ENCODE results near the gene KCNIP4. TPM values are rescaled to one million over a fixed set of nuclear protein-coding genes. Genes with fewer than 3 reads are reported as not detected.

Gene KCNIP4
- total and polyA plus RNA-seq, 2 experiments from 2014 or later: 0.14 to 0.63 TPM

DNA sequence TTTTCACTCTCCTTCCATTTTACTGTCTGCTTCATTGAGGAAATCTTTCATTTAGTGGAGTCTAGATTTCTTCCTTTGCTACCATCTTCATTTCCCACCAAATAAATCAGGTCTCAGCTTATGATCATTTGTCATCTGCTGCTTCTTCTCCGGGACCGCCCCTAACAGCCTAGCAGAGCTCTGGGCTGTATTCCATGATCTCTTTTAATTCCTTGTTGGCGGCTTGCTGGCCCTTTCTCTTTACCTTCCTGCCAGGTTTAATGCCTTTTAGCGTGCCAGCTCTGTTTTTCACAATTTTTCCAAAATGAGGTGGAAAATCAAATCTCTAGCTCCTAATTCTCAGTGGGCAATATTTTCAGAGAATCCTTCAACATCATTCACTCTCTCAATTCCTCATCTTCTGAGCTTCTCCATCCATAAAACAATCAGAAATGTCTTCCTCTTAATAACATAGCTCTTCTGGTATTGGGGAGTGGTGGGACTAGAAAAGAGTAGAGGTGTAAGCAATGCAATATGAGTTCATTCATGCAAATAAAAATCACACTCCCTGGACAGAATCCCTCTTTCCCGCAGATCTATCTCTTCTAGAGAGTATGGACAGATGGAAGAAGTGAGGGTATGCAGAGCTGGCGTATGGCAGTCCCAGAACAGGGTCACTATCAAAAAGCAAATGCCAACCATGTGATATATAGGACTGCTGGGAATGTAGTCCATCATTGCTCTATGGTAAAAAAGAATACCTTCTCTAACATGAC, 491.3 kb downstream of the KCNIP4 start:
- Histone ChIP-seq H3K36me3 (ENCODE audit: insufficient read depth) (no peaks in the 10 kb centered on the region), H2AFZ (no peak overlapping the region)
- no peaks in the 10 kb centered on the region for H3K4me1 Mint-ChIP-seq

More for the DNA sequence above, 491.3 kb downstream of the KCNIP4 start:
- Histone ChIP-seq H3K27me3 (ENCODE audit: insufficient read depth) (no peaks in the 10 kb centered on the region), H3K4me1 (ENCODE audit: insufficient read depth) (no peaks in the 10 kb centered on the region), H3K27ac (ENCODE audit: low read depth) (no peak overlapping the region), H3K79me2 (replicated peaks; ENCODE audit: insufficient read depth) (no peaks in the 10 kb centered on the region), H3K9me2 (ENCODE audit: insufficient read depth) (peaks cover 3% of the 10 kb centered on the region; the same call in 1 of the 2 replicates), H4K20me1 (replicated peaks; ENCODE audit: insufficient read depth) (no peaks in the 10 kb centered on the region), H3K4me3 (no peak overlapping the region), H3F3A (replicated peaks; ENCODE audit: low read depth) (no peaks in the 10 kb centered on the region), H3K4me2 (no peak overlapping the region)
- DNase-seq (ENCODE audit: low spot score): no peak
- no peak for TF ChIP-seq CREB1 (CRISPR knock-in tag; IDR thresholded peaks at IDR 0.05; ENCODE audit: low read depth)
- no peak for TF ChIP-seq JUNB (IDR thresholded peaks at IDR 0.05; ENCODE audit: unreplicated experiment)
- TF ChIP-seq EZH2 (IDR thresholded peaks at IDR 0.05; ENCODE audit: low read depth, unreplicated experiment): no peak
- no peak for TF ChIP-seq ZNF331 (CRISPR knock-in tag; IDR thresholded peaks at IDR 0.05; ENCODE audit: low read depth)
- TF ChIP-seq, protein P1, sequence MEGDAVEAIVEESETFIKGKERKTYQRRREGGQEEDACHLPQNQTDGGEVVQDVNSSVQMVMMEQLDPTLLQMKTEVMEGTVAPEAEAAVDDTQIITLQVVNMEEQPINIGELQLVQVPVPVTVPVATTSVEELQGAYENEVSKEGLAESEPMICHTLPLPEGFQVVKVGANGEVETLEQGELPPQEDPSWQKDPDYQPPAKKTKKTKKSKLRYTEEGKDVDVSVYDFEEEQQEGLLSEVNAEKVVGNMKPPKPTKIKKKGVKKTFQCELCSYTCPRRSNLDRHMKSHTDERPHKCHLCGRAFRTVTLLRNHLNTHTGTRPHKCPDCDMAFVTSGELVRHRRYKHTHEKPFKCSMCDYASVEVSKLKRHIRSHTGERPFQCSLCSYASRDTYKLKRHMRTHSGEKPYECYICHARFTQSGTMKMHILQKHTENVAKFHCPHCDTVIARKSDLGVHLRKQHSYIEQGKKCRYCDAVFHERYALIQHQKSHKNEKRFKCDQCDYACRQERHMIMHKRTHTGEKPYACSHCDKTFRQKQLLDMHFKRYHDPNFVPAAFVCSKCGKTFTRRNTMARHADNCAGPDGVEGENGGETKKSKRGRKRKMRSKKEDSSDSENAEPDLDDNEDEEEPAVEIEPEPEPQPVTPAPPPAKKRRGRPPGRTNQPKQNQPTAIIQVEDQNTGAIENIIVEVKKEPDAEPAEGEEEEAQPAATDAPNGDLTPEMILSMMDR (conservative IDR thresholded peaks at IDR 0.05; ENCODE audit: low read depth in 2 of 2): no peak
- no peak for TF ChIP-seq ZNF114 (CRISPR knock-in tag; IDR thresholded peaks at IDR 0.05)
- TF ChIP-seq ZNF462 (CRISPR knock-in tag; IDR thresholded peaks at IDR 0.05): no peak
- TF ChIP-seq EZH2phosphoT487 (IDR thresholded peaks at IDR 0.05; ENCODE audit: unreplicated experiment): no peak
- TF ChIP-seq POLR2AphosphoS5 (IDR thresholded peaks at IDR 0.05; ENCODE audit: low read depth): no peak
- TF ChIP-seq, protein P2, sequence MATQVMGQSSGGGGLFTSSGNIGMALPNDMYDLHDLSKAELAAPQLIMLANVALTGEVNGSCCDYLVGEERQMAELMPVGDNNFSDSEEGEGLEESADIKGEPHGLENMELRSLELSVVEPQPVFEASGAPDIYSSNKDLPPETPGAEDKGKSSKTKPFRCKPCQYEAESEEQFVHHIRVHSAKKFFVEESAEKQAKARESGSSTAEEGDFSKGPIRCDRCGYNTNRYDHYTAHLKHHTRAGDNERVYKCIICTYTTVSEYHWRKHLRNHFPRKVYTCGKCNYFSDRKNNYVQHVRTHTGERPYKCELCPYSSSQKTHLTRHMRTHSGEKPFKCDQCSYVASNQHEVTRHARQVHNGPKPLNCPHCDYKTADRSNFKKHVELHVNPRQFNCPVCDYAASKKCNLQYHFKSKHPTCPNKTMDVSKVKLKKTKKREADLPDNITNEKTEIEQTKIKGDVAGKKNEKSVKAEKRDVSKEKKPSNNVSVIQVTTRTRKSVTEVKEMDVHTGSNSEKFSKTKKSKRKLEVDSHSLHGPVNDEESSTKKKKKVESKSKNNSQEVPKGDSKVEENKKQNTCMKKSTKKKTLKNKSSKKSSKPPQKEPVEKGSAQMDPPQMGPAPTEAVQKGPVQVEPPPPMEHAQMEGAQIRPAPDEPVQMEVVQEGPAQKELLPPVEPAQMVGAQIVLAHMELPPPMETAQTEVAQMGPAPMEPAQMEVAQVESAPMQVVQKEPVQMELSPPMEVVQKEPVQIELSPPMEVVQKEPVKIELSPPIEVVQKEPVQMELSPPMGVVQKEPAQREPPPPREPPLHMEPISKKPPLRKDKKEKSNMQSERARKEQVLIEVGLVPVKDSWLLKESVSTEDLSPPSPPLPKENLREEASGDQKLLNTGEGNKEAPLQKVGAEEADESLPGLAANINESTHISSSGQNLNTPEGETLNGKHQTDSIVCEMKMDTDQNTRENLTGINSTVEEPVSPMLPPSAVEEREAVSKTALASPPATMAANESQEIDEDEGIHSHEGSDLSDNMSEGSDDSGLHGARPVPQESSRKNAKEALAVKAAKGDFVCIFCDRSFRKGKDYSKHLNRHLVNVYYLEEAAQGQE (IDR thresholded peaks at IDR 0.05; ENCODE audit: unreplicated experiment): no peak
- no peak for TF ChIP-seq NANOG (IDR thresholded peaks at IDR 0.05; ENCODE audit: borderline replicate concordance)
- TF ChIP-seq STAT1 (IDR thresholded peaks at IDR 0.05; ENCODE audit: unreplicated experiment): no peak
- no peak for TF ChIP-seq ETS1 (IDR thresholded peaks at IDR 0.05)
- H3K36me3 Mint-ChIP-seq (ENCODE audit: low read depth): no peaks in the 10 kb centered on the region
- no peaks in the 10 kb centered on the region for H3K27me3 Mint-ChIP-seq (ENCODE audit: insufficient read depth, low read depth, poor library complexity)
- no peak for ATAC-seq
- no peak overlapping the region for H3K27ac Mint-ChIP-seq
- H3K9me3 Mint-ChIP-seq: no peaks in the 10 kb centered on the region; the same call in 2 of the 3 replicates
- no peak overlapping the region for H3K4me3 Mint-ChIP-seq
